GM12872 (cell line): Measurements from ENCODE around the gene RNF5.

ENCODE experiments used
- TF ChIP-seq, protein P1 (sequence below): IDR thresholded peaks from 3 replicates; pipeline ENCODE4 v1.5.1; 2011; ENCODE audit warnings: low read depth, mild to moderate bottlenecking, low read length, moderate library complexity; ENCODE audit not compliant: insufficient read depth

Gene RNF5

DNA sequence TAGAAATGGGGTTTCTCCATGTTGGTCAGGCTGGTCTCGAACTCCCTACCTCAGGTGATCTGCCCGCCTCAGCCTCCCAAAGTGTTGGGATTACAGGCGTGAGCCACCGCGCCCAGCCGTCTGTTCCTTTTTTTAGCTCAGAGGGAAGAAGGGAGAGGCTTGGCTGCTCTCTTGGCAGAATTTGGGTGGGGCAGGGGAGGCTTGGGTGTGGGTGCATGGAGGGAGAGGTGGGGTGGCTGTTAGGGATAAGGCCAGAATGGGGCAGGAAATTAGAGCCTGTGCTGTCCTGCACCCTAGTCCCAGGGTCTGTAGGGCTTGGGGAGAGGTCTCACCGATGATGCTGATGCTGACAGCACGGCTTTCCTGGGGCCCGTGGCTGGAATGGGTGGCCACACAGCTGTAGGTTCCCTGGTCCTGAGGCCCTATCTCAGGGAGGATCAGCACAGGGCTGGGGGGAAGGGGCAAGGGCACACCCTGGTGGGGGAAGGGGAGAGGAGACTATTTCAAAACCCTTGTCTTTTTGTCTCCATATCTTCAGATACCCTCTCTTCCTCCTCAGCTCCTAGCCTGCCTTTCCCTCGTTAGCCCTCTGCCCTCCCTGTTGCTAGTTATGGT lies 3.8 kb downstream of the RNF5 start:
- TF ChIP-seq, protein P1, sequence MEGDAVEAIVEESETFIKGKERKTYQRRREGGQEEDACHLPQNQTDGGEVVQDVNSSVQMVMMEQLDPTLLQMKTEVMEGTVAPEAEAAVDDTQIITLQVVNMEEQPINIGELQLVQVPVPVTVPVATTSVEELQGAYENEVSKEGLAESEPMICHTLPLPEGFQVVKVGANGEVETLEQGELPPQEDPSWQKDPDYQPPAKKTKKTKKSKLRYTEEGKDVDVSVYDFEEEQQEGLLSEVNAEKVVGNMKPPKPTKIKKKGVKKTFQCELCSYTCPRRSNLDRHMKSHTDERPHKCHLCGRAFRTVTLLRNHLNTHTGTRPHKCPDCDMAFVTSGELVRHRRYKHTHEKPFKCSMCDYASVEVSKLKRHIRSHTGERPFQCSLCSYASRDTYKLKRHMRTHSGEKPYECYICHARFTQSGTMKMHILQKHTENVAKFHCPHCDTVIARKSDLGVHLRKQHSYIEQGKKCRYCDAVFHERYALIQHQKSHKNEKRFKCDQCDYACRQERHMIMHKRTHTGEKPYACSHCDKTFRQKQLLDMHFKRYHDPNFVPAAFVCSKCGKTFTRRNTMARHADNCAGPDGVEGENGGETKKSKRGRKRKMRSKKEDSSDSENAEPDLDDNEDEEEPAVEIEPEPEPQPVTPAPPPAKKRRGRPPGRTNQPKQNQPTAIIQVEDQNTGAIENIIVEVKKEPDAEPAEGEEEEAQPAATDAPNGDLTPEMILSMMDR: no peak

DNA sequence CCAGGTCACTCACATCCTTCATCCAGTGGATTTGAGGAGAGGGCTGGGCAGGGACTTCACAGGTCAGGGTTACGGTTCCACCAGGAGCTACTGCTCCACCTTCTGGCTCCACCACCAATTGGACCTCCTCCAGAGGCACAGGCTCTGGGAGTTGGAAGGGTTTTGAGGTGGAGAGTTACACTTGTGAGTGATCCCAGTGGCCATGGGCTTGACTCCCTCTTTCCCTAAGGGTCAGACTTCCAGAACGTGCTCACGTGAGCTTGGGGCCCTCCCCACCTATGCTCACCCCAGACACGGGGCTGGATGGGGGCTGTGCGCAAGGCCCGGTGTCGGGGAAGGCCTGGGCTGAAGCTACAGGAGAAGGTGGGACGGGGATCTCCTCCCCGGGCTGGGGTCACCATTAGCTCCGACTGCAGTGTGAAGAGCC lies 4.4 kb downstream of the RNF5 start:
- TF ChIP-seq, protein P1: no peak

DNA sequence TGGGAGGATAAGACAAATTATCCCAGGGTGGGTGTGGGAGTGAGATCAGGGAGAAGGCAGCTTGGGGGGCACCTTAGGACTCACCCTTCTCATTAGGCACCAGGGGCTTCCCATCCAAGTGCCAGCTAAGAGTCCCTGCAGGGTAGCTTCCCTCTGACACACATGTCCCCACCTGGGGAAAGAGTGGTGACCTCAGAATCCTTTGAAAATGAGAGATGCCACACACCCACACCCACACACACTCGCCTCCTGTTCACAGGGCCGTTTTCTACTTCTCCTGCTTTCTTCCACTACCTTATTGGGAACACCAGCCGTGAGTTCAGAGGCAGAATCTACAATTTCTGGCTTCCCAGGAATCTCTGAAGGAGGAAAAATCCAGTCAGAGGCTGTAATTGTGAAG lies 4.8 kb downstream of the RNF5 start:
- TF ChIP-seq, protein P1: no peak

DNA sequence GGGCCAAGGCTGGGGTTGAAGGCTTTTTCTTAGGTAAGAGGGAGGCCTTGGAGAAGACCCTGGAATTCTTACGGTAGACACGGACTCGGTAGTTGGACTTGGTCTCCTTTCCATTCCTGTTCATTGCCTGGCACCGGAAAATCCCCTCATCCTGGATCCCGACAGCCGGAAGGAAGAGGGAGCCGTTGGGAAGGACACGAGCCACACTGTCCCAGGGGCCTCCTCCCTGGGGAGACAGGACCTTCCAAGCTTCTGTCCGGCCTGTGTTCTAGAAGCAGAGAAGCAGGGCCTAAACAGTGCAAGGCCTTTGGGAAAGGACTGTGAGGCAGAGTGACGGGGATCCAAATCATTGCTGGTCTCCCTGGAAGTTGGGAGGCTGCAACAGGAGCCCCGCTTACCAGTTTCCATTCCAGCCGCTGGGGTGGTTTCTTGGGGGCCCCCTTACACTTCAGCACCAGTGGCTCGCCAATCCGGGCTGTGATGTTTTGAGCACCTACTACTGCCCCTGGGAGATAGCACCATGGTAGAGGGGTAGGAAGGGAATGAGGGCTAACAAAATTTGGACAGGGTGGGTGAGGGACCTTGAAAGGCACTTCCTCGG lies 5.4 kb downstream of the RNF5 start:
- TF ChIP-seq, protein P1: no peak

DNA sequence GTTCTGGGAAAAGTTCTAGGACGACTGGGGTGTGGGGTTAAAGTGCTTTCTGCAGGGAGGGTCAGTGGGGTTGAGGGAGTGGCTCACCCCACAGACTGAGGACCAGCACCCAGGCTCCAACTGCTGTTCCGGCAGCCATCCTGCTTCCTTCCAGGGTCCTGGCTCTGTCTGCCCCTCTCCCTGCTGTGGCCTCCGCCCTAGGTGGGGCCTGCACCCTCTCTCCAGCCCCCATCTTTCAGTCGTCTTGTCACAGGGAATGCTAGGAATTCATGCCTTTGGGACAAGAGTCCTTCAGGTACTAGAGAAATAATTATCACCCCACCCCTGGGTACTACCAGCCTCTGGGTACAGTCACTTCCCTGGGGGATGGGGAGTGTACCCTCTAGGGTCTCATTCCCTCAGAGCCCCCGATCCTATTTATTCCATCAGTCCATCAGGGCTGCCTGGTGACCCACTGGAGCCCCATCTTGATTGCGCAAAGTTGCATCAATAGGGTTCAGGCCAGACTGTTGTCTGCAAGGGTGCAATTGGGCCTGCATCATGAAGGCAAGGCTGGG lies 6.0 kb downstream of the RNF5 start, which contains the start of gene AGER:
Gene AGER (minus strand): TSS at position 170 of the 557 bp plus-strand sequence. CDS start 31 bp downstream, at position 139.
- TF ChIP-seq, protein P1: no peak

DNA sequence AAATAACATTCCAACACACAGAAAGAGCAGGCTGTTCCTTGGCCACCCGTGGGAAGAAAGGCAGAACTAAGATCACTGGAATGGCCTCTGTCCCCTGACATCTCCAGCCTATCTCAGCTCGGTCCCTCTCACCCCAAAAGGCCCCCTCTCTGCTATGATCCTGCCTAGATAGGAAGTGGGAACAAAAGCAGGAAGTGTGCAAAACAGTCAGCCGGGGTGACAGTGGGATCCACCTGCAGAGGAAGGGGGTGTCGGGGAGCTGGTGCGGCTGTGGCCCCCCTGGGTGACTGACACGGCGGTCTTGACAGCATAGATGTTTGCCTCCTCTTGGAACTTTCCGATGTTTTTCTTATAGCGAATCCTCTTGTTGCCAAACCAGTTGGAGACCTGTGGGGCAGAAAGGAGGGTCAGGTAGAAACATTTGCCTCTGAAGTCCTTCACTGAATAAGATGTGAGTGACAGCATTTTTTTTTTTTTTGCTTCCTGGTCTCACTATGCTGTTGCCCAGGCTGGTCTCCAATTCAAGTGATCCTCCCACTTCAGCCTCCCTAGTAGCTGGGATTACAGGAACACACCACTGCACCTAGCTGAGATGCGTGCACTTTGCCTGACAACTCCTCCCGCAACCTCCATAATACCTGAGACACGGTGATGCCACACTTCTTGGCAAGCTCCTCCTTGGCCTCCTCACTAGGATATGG lies 9.0 kb downstream of the RNF5 start:
- TF ChIP-seq, protein P1: no peak

DNA sequence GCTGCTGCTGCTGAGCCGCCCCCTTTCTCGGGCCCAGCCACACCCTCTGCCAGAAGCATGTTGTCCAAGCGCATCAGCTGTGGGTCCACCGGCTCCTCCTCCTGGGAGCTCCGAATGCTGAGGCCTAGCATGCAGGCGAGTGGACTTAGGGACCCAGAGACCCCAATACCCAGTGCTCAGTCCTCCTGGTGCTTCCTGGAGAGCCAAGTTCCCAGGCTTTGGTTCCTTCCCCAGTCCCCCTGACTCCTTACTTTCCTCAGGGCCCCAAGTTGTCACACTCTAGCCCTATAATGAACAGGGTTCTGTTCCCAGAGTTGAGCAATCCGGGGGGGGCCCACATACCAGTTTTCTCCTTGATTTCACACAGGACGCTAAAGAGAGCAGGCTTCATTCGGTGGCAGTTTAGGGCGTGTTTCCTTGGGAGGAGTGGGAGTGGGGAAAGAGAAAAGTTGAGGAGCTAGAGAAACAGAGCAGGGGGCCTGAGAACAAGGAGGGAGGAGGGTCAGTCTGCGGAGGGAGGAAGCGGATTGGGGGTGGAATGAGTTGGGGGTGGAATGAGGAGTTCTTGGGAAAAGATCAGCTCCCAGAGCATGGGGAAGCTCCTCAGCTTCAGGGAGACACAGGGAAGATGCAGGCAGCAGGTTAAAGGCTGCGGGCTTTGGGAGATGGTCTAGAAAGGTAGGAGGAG lies 10.3 kb downstream of the RNF5 start:
- TF ChIP-seq, protein P1: no peak
